ENCODE data around the gene GRIK5. TPM values are rescaled to one million over a fixed set of nuclear protein-coding genes. Genes with fewer than 3 reads are reported as not detected.

Gene GRIK5
- polyA plus RNA-seq, 1 experiment: 0.05 TPM

GRCh38 chr19:41999878-42000208 lies 70.2 kb downstream of the GRIK5 start:
- Histone ChIP-seq H3K9me3 (ENCODE audit: control insufficient read depth, insufficient read depth, low read length) (no peaks in the 10 kb centered on the region), H3K4me3 (ENCODE audit: low read depth, low read length) (no peak overlapping the region), H3K27me3 (ENCODE audit: control insufficient read depth, insufficient read depth, low read length) (peaks cover 59% of the 10 kb centered on the region), H3K27ac (ENCODE audit: low read depth, low read length) (no peak overlapping the region)
- no peak for TF ChIP-seq CTCF (IDR thresholded peaks at IDR 0.05; ENCODE audit: low read depth, low read length)
- ChIA-PET POLR2A (no interaction called here), CTCF (interaction anchor here (0.5 to 2.4 kb wide), 3 partner anchors 10 to 72 kb away, joined by 3 to 18 read pairs (median 4); no protein-coding TSS in a partner anchor)
- DNase-seq (ENCODE audit: low read depth, low spot score): no peak

- H3K4me3 ChIP-seq (ENCODE audit: low read depth, low read length): no peak overlapping the region
- CTCF ChIA-PET: interaction anchor here (0.6 to 2.4 kb wide), 3 partner anchors 11 to 36 kb away, joined by 3 to 18 read pairs (median 5); no protein-coding TSS in a partner anchor
- H3K9me3 ChIP-seq (ENCODE audit: control insufficient read depth, insufficient read depth, low read length): no peaks in the 10 kb centered on the region
- DNase-seq (ENCODE audit: low read depth, low spot score): no peak
- POLR2A ChIA-PET: no interaction called here
- no peak for TF ChIP-seq CTCF (IDR thresholded peaks at IDR 0.05; ENCODE audit: low read depth, low read length)
- H3K27me3 ChIP-seq (ENCODE audit: control insufficient read depth, insufficient read depth, low read length): peaks cover 56% of the 10 kb centered on the region
- H3K27ac ChIP-seq (ENCODE audit: low read depth, low read length): no peak overlapping the region
Measured at GRCh38 chr19:41999071-41999877, 70.7 kb downstream of the GRIK5 start.

- Histone ChIP-seq H3K27me3 (ENCODE audit: control insufficient read depth, insufficient read depth, low read length) (peaks cover 56% of the 10 kb centered on the region), H3K4me3 (ENCODE audit: low read depth, low read length) (no peak overlapping the region), H3K9me3 (ENCODE audit: control insufficient read depth, insufficient read depth, low read length) (no peaks in the 10 kb centered on the region), H3K27ac (ENCODE audit: low read depth, low read length) (no peak overlapping the region)
- peak; percentile 63 for TF ChIP-seq CTCF (IDR thresholded peaks at IDR 0.05; ENCODE audit: low read depth, low read length)
- ChIA-PET POLR2A (no interaction called here), CTCF (interaction anchor here (0.6 to 2.8 kb wide), 3 partner anchors 10 to 37 kb away, joined by 3 to 11 read pairs (median 3); no protein-coding TSS in a partner anchor)
- no peak for DNase-seq (ENCODE audit: low read depth, low spot score)
Measured at GRCh38 chr19:41998246-41999020, 71.6 kb downstream of the GRIK5 start.

GRCh38 chr19:41997851-41998229 lies 72.2 kb downstream of the GRIK5 start:
- Histone ChIP-seq H3K9me3 (ENCODE audit: control insufficient read depth, insufficient read depth, low read length) (no peaks in the 10 kb centered on the region), H3K4me3 (ENCODE audit: low read depth, low read length) (no peak overlapping the region), H3K27ac (ENCODE audit: low read depth, low read length) (no peak overlapping the region), H3K27me3 (ENCODE audit: control insufficient read depth, insufficient read depth, low read length) (peaks cover 52% of the 10 kb centered on the region)
- ChIA-PET POLR2A (no interaction called here), CTCF (interaction anchor here (1.0 to 2.8 kb wide), 3 partner anchors 11 to 37 kb away, joined by 3 to 11 read pairs (median 4); no protein-coding TSS in a partner anchor)
- no peak for DNase-seq (ENCODE audit: low read depth, low spot score)
- no peak for TF ChIP-seq CTCF (IDR thresholded peaks at IDR 0.05; ENCODE audit: low read depth, low read length)
